ENCODE measurements around the gene DACT3. TPM values are rescaled to one million over a fixed set of nuclear protein-coding genes. Genes with fewer than 3 reads are reported as not detected.

Gene DACT3
- total RNA-seq, 1 donor from 2014 or later = 7.3 TPM

GRCh38 chr19:46624958-46625661 is 35.9 kb downstream of the DACT3 start, which contains the start of gene PTGIR:
Gene PTGIR, minus strand, starts transcription at chr19:46625089. Its CDS starts 864 bp downstream, at chr19:46624225.
- H3K27me3 ChIP-seq (ENCODE audit: control insufficient read depth in 3 of 3, insufficient read depth in 3 of 3, low read length in 3 of 3) = peaks cover 0 to 3% (median 0%) of the 10 kb centered on the region in 3 donors
- H3K4me3 ChIP-seq (ENCODE audit: low read length in 3 of 3) = peak within 1 kb of the TSS; percentile 45 to 60 (median 54)
- H3K9ac ChIP-seq (ENCODE audit: low read depth in 1 of 3, low read length in 3 of 3) = peak within 1 kb of the TSS in 2 of 3 donors; percentile 23 to 40
- peaks cover 15 to 43% (median 37%) of the 10 kb centered on the region in 3 donors for H3K4me1 ChIP-seq (ENCODE audit: control insufficient read depth in 3 of 3, insufficient read depth in 3 of 3, low read length in 3 of 3)
- peak within 1 kb of the TSS; percentile 79 for H3K27ac ChIP-seq (ENCODE audit: low read depth, low read length)
- H3K9me3 ChIP-seq (ENCODE audit: control insufficient read depth in 3 of 3, low read length in 3 of 3) = no peaks in the 10 kb centered on the region
- H3K36me3 ChIP-seq (ENCODE audit: control insufficient read depth in 3 of 3, insufficient read depth in 3 of 3, low read length in 3 of 3) = no peaks in the 10 kb centered on the region

GRCh38 chr19:46623915-46624502 is 37.0 kb downstream of the DACT3 start:
- no peaks in the 10 kb centered on the region for H3K36me3 ChIP-seq (ENCODE audit: control insufficient read depth in 3 of 3, insufficient read depth in 3 of 3, low read length in 3 of 3)
- H3K27me3 ChIP-seq (ENCODE audit: control insufficient read depth in 3 of 3, insufficient read depth in 3 of 3, low read length in 3 of 3) = peaks cover 0 to 3% (median 0%) of the 10 kb centered on the region in 3 donors
- peaks cover 20 to 49% (median 44%) of the 10 kb centered on the region in 3 donors for H3K4me1 ChIP-seq (ENCODE audit: control insufficient read depth in 3 of 3, insufficient read depth in 3 of 3, low read length in 3 of 3)
- no peaks in the 10 kb centered on the region for H3K9me3 ChIP-seq (ENCODE audit: control insufficient read depth in 3 of 3, low read length in 3 of 3)
- peak overlapping the region in 1 of 3 donors; percentile 40 for H3K9ac ChIP-seq (ENCODE audit: low read depth in 1 of 3, low read length in 3 of 3)
- peak overlapping the region; percentile 79 for H3K27ac ChIP-seq (ENCODE audit: low read depth, low read length)
- H3K4me3 ChIP-seq (ENCODE audit: low read length in 3 of 3) = peak overlapping the region in 2 of 3 donors; percentile 22 to 32

GRCh38 chr19:46622118-46622446 is 38.9 kb downstream of the DACT3 start:
- Histone ChIP-seq H3K4me1 (ENCODE audit: control insufficient read depth in 3 of 3, insufficient read depth in 3 of 3, low read length in 3 of 3) (peaks cover 30 to 61% (median 50%) of the 10 kb centered on the region in 3 donors), H3K9me3 (ENCODE audit: control insufficient read depth in 3 of 3, low read length in 3 of 3) (no peaks in the 10 kb centered on the region), H3K27me3 (ENCODE audit: control insufficient read depth in 3 of 3, insufficient read depth in 3 of 3, low read length in 3 of 3) (peaks cover 0 to 3% (median 0%) of the 10 kb centered on the region in 3 donors), H3K36me3 (ENCODE audit: control insufficient read depth in 3 of 3, insufficient read depth in 3 of 3, low read length in 3 of 3) (no peaks in the 10 kb centered on the region), H3K9ac (ENCODE audit: low read depth in 1 of 3, low read length in 3 of 3) (peak overlapping the region in 1 of 3 donors; percentile 66), H3K27ac (ENCODE audit: low read depth, low read length) (no peak overlapping the region), H3K4me3 (ENCODE audit: low read length in 3 of 3) (peak overlapping the region in 1 of 3 donors; percentile 32)

- peak overlapping the region; percentile 40 for H3K27ac ChIP-seq (ENCODE audit: low read depth, low read length)
- H3K27me3 ChIP-seq (ENCODE audit: control insufficient read depth in 3 of 3, insufficient read depth in 3 of 3, low read length in 3 of 3) = peaks cover 0 to 3% (median 0%) of the 10 kb centered on the region in 3 donors
- H3K36me3 ChIP-seq (ENCODE audit: control insufficient read depth in 3 of 3, insufficient read depth in 3 of 3, low read length in 3 of 3) = no peaks in the 10 kb centered on the region
- peak overlapping the region in 2 of 3 donors; percentile 32 to 35 for H3K4me3 ChIP-seq (ENCODE audit: low read length in 3 of 3)
- peaks cover 35 to 65% (median 54%) of the 10 kb centered on the region in 3 donors for H3K4me1 ChIP-seq (ENCODE audit: control insufficient read depth in 3 of 3, insufficient read depth in 3 of 3, low read length in 3 of 3)
- no peaks in the 10 kb centered on the region for H3K9me3 ChIP-seq (ENCODE audit: control insufficient read depth in 3 of 3, low read length in 3 of 3)
- H3K9ac ChIP-seq (ENCODE audit: low read depth in 1 of 3, low read length in 3 of 3) = peak overlapping the region; percentile 43 to 66 (median 50)
Observed at GRCh38 chr19:46621191-46622117, 39.5 kb downstream of the DACT3 start.

- Histone ChIP-seq H3K4me3 (ENCODE audit: low read length in 3 of 3) (no peak overlapping the region), H3K27me3 (ENCODE audit: control insufficient read depth in 3 of 3, insufficient read depth in 3 of 3, low read length in 3 of 3) (peaks cover 0 to 3% (median 0%) of the 10 kb centered on the region in 3 donors), H3K9me3 (ENCODE audit: control insufficient read depth in 3 of 3, low read length in 3 of 3) (no peaks in the 10 kb centered on the region), H3K27ac (ENCODE audit: low read depth, low read length) (peak overlapping the region; percentile 40), H3K36me3 (ENCODE audit: control insufficient read depth in 3 of 3, insufficient read depth in 3 of 3, low read length in 3 of 3) (no peaks in the 10 kb centered on the region), H3K4me1 (ENCODE audit: control insufficient read depth in 3 of 3, insufficient read depth in 3 of 3, low read length in 3 of 3) (peaks cover 35 to 58% (median 47%) of the 10 kb centered on the region in 3 donors), H3K9ac (ENCODE audit: low read depth in 1 of 3, low read length in 3 of 3) (peak overlapping the region in 2 of 3 donors; percentile 50 to 66)
Observed at GRCh38 chr19:46620716-46621115, 40.3 kb downstream of the DACT3 start.

- Histone ChIP-seq H3K27ac (ENCODE audit: low read depth, low read length) (peak overlapping the region; percentile 40), H3K36me3 (ENCODE audit: control insufficient read depth in 3 of 3, insufficient read depth in 3 of 3, low read length in 3 of 3) (no peaks in the 10 kb centered on the region), H3K4me3 (ENCODE audit: low read length in 3 of 3) (no peak overlapping the region), H3K4me1 (ENCODE audit: control insufficient read depth in 3 of 3, insufficient read depth in 3 of 3, low read length in 3 of 3) (peaks cover 33 to 54% (median 44%) of the 10 kb centered on the region in 3 donors), H3K9ac (ENCODE audit: low read depth in 1 of 3, low read length in 3 of 3) (peak overlapping the region in 1 of 3 donors; percentile 14), H3K27me3 (ENCODE audit: control insufficient read depth in 3 of 3, insufficient read depth in 3 of 3, low read length in 3 of 3) (peaks cover 0 to 3% (median 0%) of the 10 kb centered on the region in 3 donors), H3K9me3 (ENCODE audit: control insufficient read depth in 3 of 3, low read length in 3 of 3) (no peaks in the 10 kb centered on the region)
Observed at GRCh38 chr19:46620267-46620666, 40.7 kb downstream of the DACT3 start.

- H3K4me1 ChIP-seq (ENCODE audit: control insufficient read depth in 3 of 3, insufficient read depth in 3 of 3, low read length in 3 of 3) = peaks cover 32 to 46% (median 45%) of the 10 kb centered on the region in 3 donors
- H3K9me3 ChIP-seq (ENCODE audit: control insufficient read depth in 3 of 3, low read length in 3 of 3) = no peaks in the 10 kb centered on the region
- H3K27ac ChIP-seq (ENCODE audit: low read depth, low read length) = peak overlapping the region; percentile 34
- H3K27me3 ChIP-seq (ENCODE audit: control insufficient read depth in 3 of 3, insufficient read depth in 3 of 3, low read length in 3 of 3) = peaks cover 0 to under 1% (median 0%) of the 10 kb centered on the region in 3 donors
- H3K36me3 ChIP-seq (ENCODE audit: control insufficient read depth in 3 of 3, insufficient read depth in 3 of 3, low read length in 3 of 3) = no peaks in the 10 kb centered on the region
- H3K4me3 ChIP-seq (ENCODE audit: low read length in 3 of 3) = no peak overlapping the region
- H3K9ac ChIP-seq (ENCODE audit: low read depth in 1 of 3, low read length in 3 of 3) = peak overlapping the region in 1 of 3 donors; percentile 33
Observed at GRCh38 chr19:46618670-46619231, 42.2 kb downstream of the DACT3 start.

- H3K36me3 ChIP-seq (ENCODE audit: control insufficient read depth in 3 of 3, insufficient read depth in 3 of 3, low read length in 3 of 3) = no peaks in the 10 kb centered on the region
- no peak overlapping the region for H3K27ac ChIP-seq (ENCODE audit: low read depth, low read length)
- H3K4me1 ChIP-seq (ENCODE audit: control insufficient read depth in 3 of 3, insufficient read depth in 3 of 3, low read length in 3 of 3) = peaks cover 32 to 41% (median 40%) of the 10 kb centered on the region in 3 donors
- no peaks in the 10 kb centered on the region for H3K27me3 ChIP-seq (ENCODE audit: control insufficient read depth in 3 of 3, insufficient read depth in 3 of 3, low read length in 3 of 3)
- no peak overlapping the region for H3K4me3 ChIP-seq (ENCODE audit: low read length in 3 of 3)
- no peak overlapping the region for H3K9ac ChIP-seq (ENCODE audit: low read depth in 1 of 3, low read length in 3 of 3)
- no peaks in the 10 kb centered on the region for H3K9me3 ChIP-seq (ENCODE audit: control insufficient read depth in 3 of 3, low read length in 3 of 3)
Observed at GRCh38 chr19:46617601-46618000, 43.4 kb downstream of the DACT3 start.

GRCh38 chr19:46616631-46617322 is 44.2 kb downstream of the DACT3 start:
- Histone ChIP-seq H3K4me3 (ENCODE audit: low read length in 3 of 3) (no peak overlapping the region), H3K9me3 (ENCODE audit: control insufficient read depth in 3 of 3, low read length in 3 of 3) (no peaks in the 10 kb centered on the region), H3K36me3 (ENCODE audit: control insufficient read depth in 3 of 3, insufficient read depth in 3 of 3, low read length in 3 of 3) (no peaks in the 10 kb centered on the region), H3K9ac (ENCODE audit: low read depth in 1 of 3, low read length in 3 of 3) (peak overlapping the region in 2 of 3 donors; percentile 25 to 46), H3K27me3 (ENCODE audit: control insufficient read depth in 3 of 3, insufficient read depth in 3 of 3, low read length in 3 of 3) (no peaks in the 10 kb centered on the region), H3K4me1 (ENCODE audit: control insufficient read depth in 3 of 3, insufficient read depth in 3 of 3, low read length in 3 of 3) (peaks cover 32 to 40% (median 38%) of the 10 kb centered on the region in 3 donors), H3K27ac (ENCODE audit: low read depth, low read length) (no peak overlapping the region)

Measured in skeletal muscle tissue (tissue), 4 donors.